Prostate gland (tissue), 2 donors: ENCODE measurements around the gene ADRM1. TPM values are rescaled to one million over a fixed set of nuclear protein-coding genes. Genes with fewer than 3 reads are reported as not detected.

Experiments used
- DNase-seq: peaks from one replicate; pipeline ENCODE4 v3.0.0-alpha.2; 2019; ENCODE audit warnings: low spot score
- H3K27ac ChIP-seq, 2 donors: fragments of 200-600 bp; sonication (generic); 2 replicates each; pipeline ENCODE4 v1.5.1; 2017 to 2019
- H3K27me3 ChIP-seq: fragments of 200-600 bp; sonication (generic); replicated peaks from 2 replicates; pipeline ENCODE4 v1.5.1; 2019; ENCODE audit not compliant: insufficient read depth
- H3K36me3 ChIP-seq, 2 donors: fragments of 200-600 bp; sonication (generic); 1 replicate in 1 of 2; 2 replicates in 1 of 2; pipeline versions ENCODE4 v1.5.1 to v1.8.1; 2017 to 2019
- H3K4me1 ChIP-seq: fragments of 200-600 bp; sonication (generic); replicated peaks from 2 replicates; pipeline ENCODE4 v1.5.1; 2019
- H3K4me3 ChIP-seq, 2 donors: fragments of 200-600 bp; sonication (generic); 2 replicates each; pipeline ENCODE4 v1.5.1; 2017 to 2019
- H3K9me3 ChIP-seq: fragments of 200-600 bp; sonication (generic); 2 replicates; pipeline ENCODE4 v1.5.1; 2017
- POLR2A ChIP-seq: fragments of 450-650 bp; IDR thresholded peaks from one replicate; pipeline ENCODE4 v1.6.1; 2016; ENCODE audit warnings: antibody characterized with exemption, mild to moderate bottlenecking
- POLR2AphosphoS5 ChIP-seq: sonication (generic); formaldehyde crosslinking; IDR thresholded peaks from one replicate; pipeline ENCODE4 v1.6.1; 2017; ENCODE audit warnings: antibody characterized with exemption
- WGBS: methylation state at CpG from one replicate; pipeline ENCODE4 v1.1.5; 2018; 5-methylcytosine and 5-hydroxymethylcytosine counted together
- intact Hi-C: fragments of 100-400 bp; cut with DNase I; formaldehyde crosslinking; loops from one replicate; pipeline ENCODE4 v1.14.2; 2022
- total RNA-seq, 2 donors: library from RNA; depleted of rRNA; stranded (reverse); fragments of >200 nt; gene quantifications; one replicate each; pipeline ENCODE4 v1.1.0, GENCODE V29; 2016
- TF ChIP-seq, protein P1 (sequence below), 4 experiments: fragments of 200-600 bp in 2 of 4; fragments of 450-650 bp in 2 of 4; sonication (generic) in 2 of 4; IDR thresholded peaks; 1 replicate in 3 of 4; 2 replicates in 1 of 4; pipeline ENCODE4 v1.5.1; 2016 to 2019; ENCODE audit warnings: antibody characterized with exemption in 4 of 4, mild to moderate bottlenecking in 2 of 4, moderate library complexity in 2 of 4

The ADRM1 gene
- total RNA-seq, 2 donors from 2014 or later, result 149 to 207 TPM

GRCh38 chr20:62303340-62304226, 786 bp downstream of the ADRM1 start:
- Histone ChIP-seq H3K4me3 (peak overlapping the region; percentile 84 to 91), H3K4me1 (peaks cover 28% of the 10 kb centered on the region), H3K27ac (peak overlapping the region; percentile 98 to 99), H3K36me3 (peaks cover 0 to 22% of the 10 kb centered on the region in 2 donors), H3K27me3 (no peaks in the 10 kb centered on the region), H3K9me3 (no peaks in the 10 kb centered on the region)
- intact Hi-C loops, result loop anchor here (2.0 to 10.0 kb wide), 2 partner anchors 73 to 191 kb away; no protein-coding TSS in a partner anchor
- DNase-seq, result no peak
- WGBS, result 3% methylated on average over 66 of the region's 66 CpGs
- TF ChIP-seq POLR2A, result no peak
- TF ChIP-seq, protein P1, sequence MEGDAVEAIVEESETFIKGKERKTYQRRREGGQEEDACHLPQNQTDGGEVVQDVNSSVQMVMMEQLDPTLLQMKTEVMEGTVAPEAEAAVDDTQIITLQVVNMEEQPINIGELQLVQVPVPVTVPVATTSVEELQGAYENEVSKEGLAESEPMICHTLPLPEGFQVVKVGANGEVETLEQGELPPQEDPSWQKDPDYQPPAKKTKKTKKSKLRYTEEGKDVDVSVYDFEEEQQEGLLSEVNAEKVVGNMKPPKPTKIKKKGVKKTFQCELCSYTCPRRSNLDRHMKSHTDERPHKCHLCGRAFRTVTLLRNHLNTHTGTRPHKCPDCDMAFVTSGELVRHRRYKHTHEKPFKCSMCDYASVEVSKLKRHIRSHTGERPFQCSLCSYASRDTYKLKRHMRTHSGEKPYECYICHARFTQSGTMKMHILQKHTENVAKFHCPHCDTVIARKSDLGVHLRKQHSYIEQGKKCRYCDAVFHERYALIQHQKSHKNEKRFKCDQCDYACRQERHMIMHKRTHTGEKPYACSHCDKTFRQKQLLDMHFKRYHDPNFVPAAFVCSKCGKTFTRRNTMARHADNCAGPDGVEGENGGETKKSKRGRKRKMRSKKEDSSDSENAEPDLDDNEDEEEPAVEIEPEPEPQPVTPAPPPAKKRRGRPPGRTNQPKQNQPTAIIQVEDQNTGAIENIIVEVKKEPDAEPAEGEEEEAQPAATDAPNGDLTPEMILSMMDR (IDR thresholded peaks at IDR 0.05), result no peak
- no peak for TF ChIP-seq POLR2AphosphoS5

GRCh38 chr20:62304331-62305148, 1.7 kb downstream of the ADRM1 start:
- H3K4me3 ChIP-seq, result peak overlapping the region; percentile 84 to 91
- H3K9me3 ChIP-seq, result no peaks in the 10 kb centered on the region
- intact Hi-C loops, result loop anchor here (10.0 kb wide), 1 partner anchor 190 kb away; no protein-coding TSS in a partner anchor
- no peaks in the 10 kb centered on the region for H3K27me3 ChIP-seq
- H3K36me3 ChIP-seq, result peaks cover 0 to 24% of the 10 kb centered on the region in 2 donors
- WGBS, result 52% methylated on average over 29 of the region's 29 CpGs
- H3K4me1 ChIP-seq, result peaks cover 28% of the 10 kb centered on the region
- H3K27ac ChIP-seq, result peak overlapping the region in 1 of 2 donors; percentile 98
- no peak for TF ChIP-seq POLR2AphosphoS5
- TF ChIP-seq, protein P1 (IDR thresholded peaks at IDR 0.05), result no peak
- no peak for TF ChIP-seq POLR2A
- DNase-seq, result no peak

- 68% methylated on average over 18 of the region's 18 CpGs for WGBS
- Histone ChIP-seq H3K27me3 (no peaks in the 10 kb centered on the region), H3K27ac (peak overlapping the region in 1 of 2 donors; percentile 10), H3K4me3 (peak overlapping the region in 1 of 2 donors; percentile 84), H3K4me1 (peaks cover 28% of the 10 kb centered on the region), H3K36me3 (peaks cover 0 to 24% of the 10 kb centered on the region in 2 donors), H3K9me3 (no peaks in the 10 kb centered on the region)
- intact Hi-C loops, result loop anchor here (10.0 kb wide), 1 partner anchor 190 kb away; no protein-coding TSS in a partner anchor
- TF ChIP-seq POLR2AphosphoS5 (no peak), POLR2A (no peak)
- TF ChIP-seq, protein P1 (IDR thresholded peaks at IDR 0.05), result no peak
- no peak for DNase-seq
Observed at GRCh38 chr20:62305149-62305764, 2.5 kb downstream of the ADRM1 start.

GRCh38 chr20:62305765-62306413, 3.1 kb downstream of the ADRM1 start:
- 82% methylated on average over 33 of the region's 33 CpGs for WGBS
- Histone ChIP-seq H3K27me3 (no peaks in the 10 kb centered on the region), H3K36me3 (peaks cover 0 to 24% of the 10 kb centered on the region in 2 donors), H3K9me3 (no peaks in the 10 kb centered on the region), H3K4me1 (peaks cover 28% of the 10 kb centered on the region), H3K27ac (peak overlapping the region in 1 of 2 donors; percentile 10), H3K4me3 (no peak overlapping the region)
- TF ChIP-seq, protein P1 (IDR thresholded peaks at IDR 0.05), result no peak
- TF ChIP-seq POLR2AphosphoS5 (no peak), POLR2A (no peak)
- DNase-seq, result no peak
- intact Hi-C loops, result loop anchor here (10.0 kb wide), 1 partner anchor 189 kb away; no protein-coding TSS in a partner anchor
